Activated T-cell treated with anti-CD3 and anti-CD28 coated beads for 4 hours (primary cell): Measurements from ENCODE around the gene INPP1.
"Not testable (repeated sequence)": the region's sequence is repeated elsewhere in the genome, so short reads cannot be mapped to it uniquely, and the experiment has no call there.

Experiments
- DNase-seq: peaks from one replicate; pipeline ENCODE4 v3.0.0-alpha.2; 2020

The INPP1 gene

GRCh38 chr2:190343536-190344275, at the start of gene INPP1:
INPP1 (plus strand) TSS chr2:190343589; CDS start chr2:190360103, 16,514 bp downstream.
- DNase-seq = peak; percentile 27

DNA sequence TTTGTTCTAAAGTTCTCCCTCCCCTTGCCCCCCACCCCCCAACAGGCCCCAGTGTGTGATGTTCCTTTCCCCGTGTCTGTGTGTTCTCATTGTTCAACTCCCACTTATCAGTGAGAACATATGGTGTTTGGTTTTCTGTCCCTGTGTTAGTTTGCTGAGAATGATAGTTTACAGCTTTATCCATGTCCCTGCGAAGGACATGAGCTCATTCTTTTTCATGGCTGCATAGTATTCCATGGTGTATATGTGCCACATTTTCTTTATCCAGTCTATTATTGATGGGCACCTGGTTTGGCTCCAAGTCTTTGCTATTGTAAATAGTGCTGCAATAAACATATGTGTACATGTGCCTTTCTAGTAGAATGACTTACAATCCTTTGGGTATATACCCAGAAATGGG, 45.5 kb upstream of the INPP1 start:
- DNase-seq = not testable (repeated sequence)

DNA sequence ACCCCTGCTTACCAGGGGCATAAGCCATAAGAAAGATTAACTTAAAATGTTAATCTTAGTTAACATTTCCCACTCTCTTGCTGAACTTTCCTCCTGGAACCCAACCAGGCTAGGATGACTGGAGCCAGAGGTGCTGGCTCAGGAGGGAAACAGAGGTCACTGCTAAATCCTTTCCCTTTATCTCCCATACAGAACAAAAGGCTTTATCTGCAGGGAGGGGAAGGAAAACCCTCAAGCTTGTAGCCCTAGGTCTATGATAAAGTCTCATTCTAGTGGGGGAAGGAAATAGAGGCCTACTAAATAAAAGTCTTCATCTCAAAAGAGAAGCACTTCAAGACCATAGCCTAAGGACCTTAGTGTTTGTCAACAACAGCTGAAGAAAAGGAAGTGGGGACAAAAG, 42.4 kb upstream of the INPP1 start:
- DNase-seq = no peak

- DNase-seq = no peak
Observed at GRCh38 chr2:190302052-190302451, 41.3 kb upstream of the INPP1 start.

DNA sequence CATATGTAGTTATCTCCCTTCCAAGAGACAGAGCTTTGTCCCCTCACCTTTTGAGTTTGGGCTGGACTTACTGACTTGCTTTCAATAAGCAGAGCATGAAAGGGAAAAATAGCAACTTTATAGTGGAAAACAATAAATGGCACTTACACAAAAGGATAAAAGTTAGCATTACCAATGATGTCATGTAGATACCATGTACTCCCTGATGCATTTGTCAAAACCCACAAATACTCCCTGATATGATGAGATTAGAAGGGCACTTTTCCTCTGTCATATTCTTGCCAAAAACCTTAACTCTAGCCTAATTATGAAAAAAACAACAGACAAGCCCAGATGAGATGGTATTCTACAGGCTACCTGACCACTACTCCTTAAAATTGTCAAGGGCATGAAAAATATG, 39.7 kb upstream of the INPP1 start:
- no peak for DNase-seq

- DNase-seq = no peak
Observed at GRCh38 chr2:190304404-190304803, 39.0 kb upstream of the INPP1 start.

- no peak for DNase-seq
Observed at GRCh38 chr2:190308031-190308430, 35.4 kb upstream of the INPP1 start.

DNA sequence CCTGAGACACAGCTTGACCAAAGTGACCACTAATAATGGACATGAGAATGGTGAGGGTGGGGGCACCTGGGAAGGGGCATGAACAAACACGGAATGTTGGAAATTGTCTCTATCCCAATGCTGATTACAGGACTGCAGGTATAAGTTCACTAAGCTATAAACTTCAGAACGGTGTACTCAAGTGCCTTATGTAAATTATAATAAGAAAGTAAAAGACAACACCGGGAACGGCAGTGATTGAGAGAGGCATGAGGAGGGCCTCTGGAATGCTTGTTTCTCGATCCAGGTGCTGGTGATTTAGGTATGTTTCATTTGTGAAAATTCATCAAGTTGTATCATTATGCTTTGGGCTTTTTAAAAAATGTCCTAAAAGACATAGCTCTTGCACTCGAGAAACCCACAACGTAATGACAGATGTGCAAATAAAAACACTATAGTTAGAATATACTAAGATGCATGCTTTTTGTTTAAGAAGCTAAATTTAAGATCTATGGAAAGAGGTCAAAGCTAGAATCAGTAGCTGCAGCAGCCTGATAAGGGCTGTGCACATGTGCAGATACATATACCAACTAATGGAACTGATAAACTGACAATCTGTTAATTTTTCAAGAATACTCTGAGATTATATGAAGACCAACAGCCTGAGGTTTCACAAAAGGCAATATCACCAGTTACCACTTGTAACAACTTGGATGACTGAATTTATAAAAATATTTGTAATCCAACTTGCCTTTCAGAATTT, 31.3 kb upstream of the INPP1 start:
- DNase-seq = no peak

DNA sequence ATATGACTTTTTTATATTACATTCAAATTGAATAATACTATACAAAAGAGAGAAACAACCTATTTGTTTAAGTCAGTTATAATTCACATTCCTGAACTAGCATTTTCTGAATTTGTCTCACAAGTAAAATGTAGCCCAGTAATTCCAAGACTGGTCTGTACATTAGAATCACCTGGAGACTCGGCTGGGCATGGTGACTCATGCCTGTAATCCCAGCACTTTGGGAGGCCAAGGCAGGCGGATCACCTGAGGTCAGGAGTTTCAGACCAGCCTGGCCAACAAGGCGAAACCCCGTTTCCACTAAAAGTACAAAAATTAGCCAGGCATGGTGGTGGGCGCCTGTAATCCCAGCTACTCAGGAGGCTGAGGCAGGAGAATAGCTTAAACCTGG, 30.8 kb upstream of the INPP1 start:
- not testable (repeated sequence) for DNase-seq

DNA sequence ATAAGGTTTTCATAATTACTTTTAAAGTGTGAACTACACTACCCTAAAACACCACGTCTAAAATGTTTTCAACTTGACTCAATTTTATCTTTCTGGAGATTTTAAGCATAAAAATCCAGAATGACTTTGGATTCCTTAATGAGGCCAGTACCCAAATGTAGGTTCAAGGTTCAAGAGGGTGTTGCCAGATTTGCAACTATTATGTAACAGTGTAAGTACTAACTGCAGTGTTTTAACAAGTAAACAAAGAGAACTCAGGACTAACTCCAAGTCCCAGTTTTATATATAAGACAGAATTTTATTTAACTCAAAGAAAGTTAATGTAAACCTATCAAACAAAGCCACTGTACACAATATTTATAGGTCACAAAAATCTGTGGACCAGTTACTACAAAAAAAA, 29.5 kb upstream of the INPP1 start:
- DNase-seq = no peak

GRCh38 chr2:190315273-190315672, 28.1 kb upstream of the INPP1 start:
- no peak for DNase-seq

DNA sequence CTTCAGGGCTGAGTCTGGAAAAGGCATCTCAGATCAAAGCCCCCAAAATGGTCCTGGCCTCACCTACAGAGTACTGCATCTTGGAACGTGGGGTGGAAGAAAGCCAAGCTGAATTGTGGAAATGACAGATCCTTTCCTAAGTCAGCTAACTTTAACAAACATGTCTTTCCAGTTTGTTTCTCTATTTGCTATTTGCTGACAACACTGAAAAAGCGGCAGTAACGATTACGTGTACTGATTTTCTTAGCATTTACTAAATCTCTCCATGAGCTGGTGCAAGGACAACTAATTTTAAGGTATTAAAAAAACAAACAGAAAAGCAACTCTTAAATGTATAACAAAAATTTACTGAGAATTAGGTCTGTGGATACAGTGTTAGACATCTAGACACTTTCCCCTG, 24.9 kb upstream of the INPP1 start:
- no peak for DNase-seq

GRCh38 chr2:190318931-190319554, 24.3 kb upstream of the INPP1 start:
- DNase-seq = no peak

DNA sequence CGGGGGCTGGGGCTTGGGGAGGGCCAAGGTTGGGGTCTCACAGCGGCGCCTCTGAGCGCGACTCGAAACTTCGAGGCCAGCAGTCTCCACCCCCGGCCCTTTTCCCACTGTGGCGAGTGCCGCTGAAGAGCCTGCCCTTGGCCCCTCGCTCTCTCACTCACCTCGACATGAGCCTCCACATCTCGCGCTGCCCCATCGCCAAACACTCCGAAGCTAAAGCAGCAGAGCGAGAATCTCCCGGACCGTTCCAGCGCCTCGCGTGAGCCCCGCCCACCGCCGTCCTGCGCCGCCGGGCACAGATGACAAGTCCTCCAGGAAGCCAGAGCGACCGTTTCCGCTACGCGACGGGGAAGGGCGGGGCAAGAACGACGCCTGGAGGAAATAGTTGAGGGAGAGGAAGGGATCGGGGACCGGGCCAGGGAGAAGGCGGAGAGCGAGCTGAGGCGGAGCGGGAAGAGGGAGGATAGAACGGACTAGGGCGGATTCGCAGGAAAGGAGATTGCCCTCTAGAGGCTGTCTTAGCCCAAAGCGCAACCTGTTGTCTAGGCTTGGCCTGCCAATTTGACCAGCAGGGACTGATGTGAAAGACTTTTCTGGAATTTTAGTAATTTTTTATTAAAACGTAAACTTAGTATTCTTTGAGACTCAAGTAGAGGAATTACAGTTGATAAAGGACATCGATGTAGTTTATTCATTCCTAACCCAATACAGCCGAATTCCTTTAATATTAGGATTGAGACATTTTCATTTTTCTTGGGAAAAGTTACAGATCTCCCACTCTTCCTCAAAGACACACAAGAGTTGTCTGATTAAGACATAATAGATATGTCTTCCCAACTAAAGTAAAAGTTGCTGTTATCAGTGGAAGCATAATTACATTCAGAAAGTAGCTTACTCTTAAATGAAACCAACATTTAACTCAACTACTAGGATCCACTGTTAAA, 23.6 kb upstream of the INPP1 start, which contains the start of gene HIBCH:
Gene HIBCH (minus strand): TSS at position 272 of the 944 bp plus-strand sequence. CDS start 76 bp downstream, at position 196.
- DNase-seq = peak; percentile 79

GRCh38 chr2:190320696-190321095, 22.7 kb upstream of the INPP1 start:
- peak; percentile 27 for DNase-seq

- no peak for DNase-seq
Observed at GRCh38 chr2:190323406-190323805, 20.0 kb upstream of the INPP1 start.

GRCh38 chr2:190325588-190325987, 17.8 kb upstream of the INPP1 start:
- no peak for DNase-seq

- DNase-seq = no peak
Observed at GRCh38 chr2:190327867-190328572, 15.4 kb upstream of the INPP1 start.

- DNase-seq = no peak
Observed at GRCh38 chr2:190328573-190329147, 14.7 kb upstream of the INPP1 start.

DNA sequence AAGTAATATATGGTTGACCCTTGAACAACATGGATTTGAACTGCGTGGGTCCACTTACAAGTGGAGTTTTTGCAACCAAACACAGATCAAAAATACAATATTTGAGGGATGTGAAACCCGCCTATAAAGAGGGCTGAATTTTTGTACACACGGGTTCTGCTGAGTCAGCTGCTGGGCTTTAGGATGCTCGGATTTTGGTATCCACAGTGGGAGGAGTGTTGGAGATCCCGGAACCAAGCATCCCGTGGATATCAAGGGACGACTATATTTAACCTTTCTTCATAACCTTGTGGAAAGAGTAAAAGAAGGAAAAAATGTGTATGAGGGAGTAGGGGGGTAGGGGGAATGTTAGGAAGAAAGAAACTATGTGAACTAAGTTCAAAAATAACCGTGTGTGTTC, 10.0 kb upstream of the INPP1 start:
- DNase-seq = no peak

DNA sequence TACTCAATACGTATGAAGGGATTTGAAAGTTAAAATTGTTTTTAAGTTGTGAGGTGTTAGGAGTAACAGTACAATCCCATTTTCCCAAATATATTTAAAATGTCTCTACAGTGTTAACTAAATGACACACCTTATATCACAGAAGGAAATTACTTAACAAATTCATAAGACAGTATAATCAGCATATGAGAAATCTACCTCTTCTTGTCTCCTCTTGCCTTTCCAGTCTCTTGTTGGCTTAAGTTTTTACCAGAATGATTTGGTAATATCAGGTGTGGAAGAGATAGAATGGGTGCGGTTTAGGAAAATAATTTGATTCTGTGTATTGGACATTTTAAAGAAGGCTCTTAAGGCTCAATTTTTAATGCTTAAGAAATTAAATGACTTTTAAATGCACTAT, 9.5 kb upstream of the INPP1 start:
- DNase-seq = no peak
